ENCODE measurements around the gene IMMT. TPM values are rescaled to one million over a fixed set of nuclear protein-coding genes. Genes with fewer than 3 reads are reported as not detected.
"Not testable (repeated sequence)": the region's sequence is repeated elsewhere in the genome, so short reads cannot be mapped to it uniquely, and the experiment has no call there.

IMMT gene
- total and polyA plus RNA-seq, 2 experiments from 2014 or later, result 71.0 to 96.7 TPM

DNA sequence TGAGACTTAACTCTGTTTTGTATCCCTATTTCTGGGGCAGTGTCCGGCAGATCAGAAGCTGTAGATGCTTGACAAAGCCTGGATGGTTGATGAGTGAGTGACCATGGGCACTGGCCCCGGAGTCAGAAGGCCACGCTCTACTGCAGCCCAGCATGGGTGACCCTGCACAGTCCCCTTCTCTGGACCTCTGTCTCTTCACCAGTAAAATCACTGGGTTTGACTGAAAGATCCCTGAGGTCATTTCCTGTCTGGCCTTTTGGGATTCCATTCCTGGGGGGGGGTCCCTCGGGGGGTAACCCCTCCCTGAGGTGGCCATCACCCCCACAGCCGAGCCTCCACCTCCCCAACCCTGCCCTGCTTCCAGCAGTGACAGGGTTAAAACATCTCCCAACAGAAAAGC, 35.7 kb upstream of the IMMT start:
- Mint-ChIP-seq H3K4me1 (peaks cover 18% of the 10 kb centered on the region), H3K36me3 (ENCODE audit: low read depth) (no peaks in the 10 kb centered on the region)

DNA sequence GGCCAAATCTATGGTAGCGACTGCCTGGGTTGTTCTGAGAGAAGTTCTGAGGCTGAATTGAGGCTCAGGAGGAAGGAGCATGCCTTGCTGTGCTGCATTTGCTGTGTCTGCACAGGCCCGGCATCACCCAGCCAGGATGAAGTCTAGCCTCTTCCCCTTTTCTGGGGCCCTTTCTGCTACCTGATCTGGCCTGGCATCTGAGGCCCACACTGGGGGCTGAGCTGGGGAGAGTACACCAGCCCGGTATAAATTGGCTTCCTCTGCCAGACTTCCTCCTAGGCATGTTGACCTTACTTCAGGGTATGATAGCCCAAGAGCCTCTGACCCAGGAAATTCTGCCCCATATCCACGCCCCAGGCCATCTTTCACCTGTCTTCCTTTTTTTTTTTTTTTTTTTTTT, 34.0 kb upstream of the IMMT start:
- Mint-ChIP-seq H3K4me3 (no peak overlapping the region), H3K4me1 (peaks cover 18% of the 10 kb centered on the region), H3K9me3 (no peaks in the 10 kb centered on the region), H3K27me3 (ENCODE audit: insufficient read depth, low read depth, poor library complexity) (peaks cover 6% of the 10 kb centered on the region), H3K27ac (no peak overlapping the region), H3K36me3 (ENCODE audit: low read depth) (no peaks in the 10 kb centered on the region)
- H3F3A ChIP-seq (replicated peaks; ENCODE audit: low read depth), result no peaks in the 10 kb centered on the region
- no peak for DNase-seq (ENCODE audit: low spot score)
- H3K9me2 ChIP-seq (ENCODE audit: insufficient read depth), result no peaks in the 10 kb centered on the region
- no peak overlapping the region for H2AFZ ChIP-seq
- TF ChIP-seq, protein P1, sequence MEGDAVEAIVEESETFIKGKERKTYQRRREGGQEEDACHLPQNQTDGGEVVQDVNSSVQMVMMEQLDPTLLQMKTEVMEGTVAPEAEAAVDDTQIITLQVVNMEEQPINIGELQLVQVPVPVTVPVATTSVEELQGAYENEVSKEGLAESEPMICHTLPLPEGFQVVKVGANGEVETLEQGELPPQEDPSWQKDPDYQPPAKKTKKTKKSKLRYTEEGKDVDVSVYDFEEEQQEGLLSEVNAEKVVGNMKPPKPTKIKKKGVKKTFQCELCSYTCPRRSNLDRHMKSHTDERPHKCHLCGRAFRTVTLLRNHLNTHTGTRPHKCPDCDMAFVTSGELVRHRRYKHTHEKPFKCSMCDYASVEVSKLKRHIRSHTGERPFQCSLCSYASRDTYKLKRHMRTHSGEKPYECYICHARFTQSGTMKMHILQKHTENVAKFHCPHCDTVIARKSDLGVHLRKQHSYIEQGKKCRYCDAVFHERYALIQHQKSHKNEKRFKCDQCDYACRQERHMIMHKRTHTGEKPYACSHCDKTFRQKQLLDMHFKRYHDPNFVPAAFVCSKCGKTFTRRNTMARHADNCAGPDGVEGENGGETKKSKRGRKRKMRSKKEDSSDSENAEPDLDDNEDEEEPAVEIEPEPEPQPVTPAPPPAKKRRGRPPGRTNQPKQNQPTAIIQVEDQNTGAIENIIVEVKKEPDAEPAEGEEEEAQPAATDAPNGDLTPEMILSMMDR (conservative IDR thresholded peaks at IDR 0.05; ENCODE audit: low read depth in 2 of 2), result no peak
- no peak for TF ChIP-seq ZNF331 (CRISPR knock-in tag; IDR thresholded peaks at IDR 0.05; ENCODE audit: low read depth)
- no peaks in the 10 kb centered on the region for H4K20me1 ChIP-seq (replicated peaks; ENCODE audit: insufficient read depth)
- no peak overlapping the region for H3K4me2 ChIP-seq
- H3K4me1 ChIP-seq (ENCODE audit: insufficient read depth), result peaks cover 7% of the 10 kb centered on the region; the same call in 1 of the 2 replicates
- H3K27ac ChIP-seq (ENCODE audit: low read depth), result no peak overlapping the region
- H3K27me3 ChIP-seq (ENCODE audit: insufficient read depth), result no peaks in the 10 kb centered on the region
- H3K36me3 ChIP-seq (ENCODE audit: insufficient read depth), result no peaks in the 10 kb centered on the region
- H3K79me2 ChIP-seq (replicated peaks; ENCODE audit: insufficient read depth), result no peaks in the 10 kb centered on the region
- ATAC-seq, result no peak
- H3K4me3 ChIP-seq, result no peak overlapping the region

More for the DNA sequence above, 35.7 kb upstream of the IMMT start:
- Histone ChIP-seq H3K9me2 (ENCODE audit: insufficient read depth) (no peaks in the 10 kb centered on the region), H2AFZ (0 out of 2 replicates have a peak overlapping the region, but pooled peaks have one; percentile 10), H3K36me3 (ENCODE audit: insufficient read depth) (no peaks in the 10 kb centered on the region), H4K20me1 (replicated peaks; ENCODE audit: insufficient read depth) (no peaks in the 10 kb centered on the region), H3K27ac (ENCODE audit: low read depth) (no peak overlapping the region), H3K79me2 (replicated peaks; ENCODE audit: insufficient read depth) (no peaks in the 10 kb centered on the region), H3K4me2 (no peak overlapping the region), H3F3A (replicated peaks; ENCODE audit: low read depth) (no peaks in the 10 kb centered on the region), H3K27me3 (ENCODE audit: insufficient read depth) (no peaks in the 10 kb centered on the region), H3K4me3 (no peak overlapping the region), H3K4me1 (ENCODE audit: insufficient read depth) (peaks cover 7% of the 10 kb centered on the region; the same call in 1 of the 2 replicates)
- Mint-ChIP-seq H3K9me3 (no peaks in the 10 kb centered on the region), H3K27me3 (ENCODE audit: insufficient read depth, low read depth, poor library complexity) (peaks cover 6% of the 10 kb centered on the region), H3K27ac (no peak overlapping the region), H3K4me3 (no peak overlapping the region)
- ATAC-seq, result no peak
- no peak for DNase-seq (ENCODE audit: low spot score)
- no peak for TF ChIP-seq STAT1 (IDR thresholded peaks at IDR 0.05; ENCODE audit: unreplicated experiment)
- TF ChIP-seq JUNB (IDR thresholded peaks at IDR 0.05; ENCODE audit: unreplicated experiment), result no peak
- TF ChIP-seq ZNF114 (CRISPR knock-in tag; IDR thresholded peaks at IDR 0.05), result no peak
- TF ChIP-seq NANOG (IDR thresholded peaks at IDR 0.05; ENCODE audit: borderline replicate concordance), result no peak

DNA sequence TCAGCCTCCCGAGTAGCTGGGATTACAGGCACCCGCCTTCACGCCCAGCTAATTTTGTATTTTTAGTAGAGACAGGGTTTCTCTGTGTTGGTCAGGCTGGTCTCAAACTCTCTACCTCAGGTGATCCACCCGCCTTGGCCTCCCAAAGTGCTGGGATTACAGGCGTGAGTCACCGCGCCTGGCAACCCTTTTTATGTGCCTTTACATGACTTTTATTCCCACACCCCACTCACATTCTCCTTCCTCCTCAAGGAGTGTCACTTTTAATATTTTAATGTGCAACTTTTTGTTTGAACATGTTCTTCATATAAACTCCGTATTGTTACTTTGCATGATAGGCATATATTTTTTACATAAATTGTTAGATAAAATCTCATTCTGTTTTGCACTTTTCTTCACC, 33.3 kb upstream of the IMMT start:
- not testable (repeated sequence) for H3K4me2 ChIP-seq; H2AFZ ChIP-seq; DNase-seq (ENCODE audit: low spot score); H3K27me3 ChIP-seq (ENCODE audit: insufficient read depth); H3K36me3 ChIP-seq (ENCODE audit: insufficient read depth); H3F3A ChIP-seq (replicated peaks; ENCODE audit: low read depth); H3K27me3 Mint-ChIP-seq (ENCODE audit: insufficient read depth, low read depth, poor library complexity); H3K36me3 Mint-ChIP-seq (ENCODE audit: low read depth); H3K4me3 Mint-ChIP-seq; H3K9me3 Mint-ChIP-seq; H3K9me2 ChIP-seq (ENCODE audit: insufficient read depth); H3K4me1 ChIP-seq (ENCODE audit: insufficient read depth); H4K20me1 ChIP-seq (replicated peaks; ENCODE audit: insufficient read depth); ATAC-seq; H3K27ac ChIP-seq (ENCODE audit: low read depth); H3K27ac Mint-ChIP-seq; H3K4me3 ChIP-seq; H3K79me2 ChIP-seq (replicated peaks; ENCODE audit: insufficient read depth)
- peaks cover 20% of the 10 kb centered on the region for H3K4me1 Mint-ChIP-seq
